Choroid plexus epithelial cell (primary cell): ENCODE data around the gene TUBA1B.
A peak's percentile ranks its signal among the peaks of the same experiment; 100 is the strongest.

ENCODE experiments used
- DNase-seq: peaks from one replicate; pipeline ENCODE4 v3.0.0-alpha.2; 2010; ENCODE audit warnings: low read depth
- H3K4me3 ChIP-seq: 2 replicates; pipeline ENCODE4 v1.5.1; 2011; ENCODE audit warnings: low read depth, mild to moderate bottlenecking, control low read depth, low read length, moderate library complexity
- CTCF ChIP-seq: conservative IDR thresholded peaks from 2 replicates; pipeline ENCODE4 v1.5.1; 2011; ENCODE audit warnings: low read depth, mild to moderate bottlenecking, control low read depth, inconsistent platforms, low read length, moderate library complexity

Gene TUBA1B

GRCh38 chr12:49126852-49127763 is 4.1 kb downstream of the TUBA1B start:
- H3K4me3 ChIP-seq, result no peak overlapping the region
- TF ChIP-seq CTCF, result no peak
- DNase-seq, result no peak

- peak; percentile 75 for DNase-seq
- peak; percentile 80 for TF ChIP-seq CTCF
- H3K4me3 ChIP-seq, result no peak overlapping the region
These were observed 10.0 kb downstream of the TUBA1B start for GRCh38 chr12:49121047-49121696.

GRCh38 chr12:49111206-49111605 is 20.0 kb downstream of the TUBA1B start:
- peak overlapping the region; percentile 88 for H3K4me3 ChIP-seq
- TF ChIP-seq CTCF, result no peak
- no peak for DNase-seq

- peak; percentile 58 for TF ChIP-seq CTCF
These were observed 20.6 kb downstream of the TUBA1B start, which contains the start of gene LMBR1L for GRCh38 chr12:49110464-49111155. LMBR1L (minus strand) TSS chr12:49110847; CDS start chr12:49110555, 292 bp downstream.

GRCh38 chr12:49109641-49110463 is 21.3 kb downstream of the TUBA1B start:
- H3K4me3 ChIP-seq, result peak overlapping the region; percentile 88
- no peak for DNase-seq
- TF ChIP-seq CTCF, result no peak

More at GRCh38 chr12:49110464-49111155, 20.6 kb downstream of the TUBA1B start, which contains the start of gene LMBR1L:
- peak within 1 kb of the TSS; percentile 88 for H3K4me3 ChIP-seq
- DNase-seq, result peak; percentile 98

- peak; percentile 38 for DNase-seq
- no peak for TF ChIP-seq CTCF
- H3K4me3 ChIP-seq, result peak overlapping the region; percentile 88
These were observed 22.2 kb downstream of the TUBA1B start for GRCh38 chr12:49108958-49109404.
